Activated CD8-positive, alpha-beta memory T cell treated with anti-CD3 and anti-CD28 coated beads, Interleukin-2, amount 50 U/mL, for 1 hour (primary cell): ENCODE results near the gene UGT1A7.

Source experiments
- DNase-seq: peaks from one replicate; pipeline ENCODE4 v3.0.0-alpha.2; 2020; ENCODE audit errors: extremely low read depth

Gene UGT1A7

GRCh38 chr2:233817995-233818638 lies 136.4 kb downstream of the UGT1A7 start:
- DNase-seq = no peak

GRCh38 chr2:233818639-233819621 lies 137.2 kb downstream of the UGT1A7 start:
- DNase-seq = no peak

- no peak for DNase-seq
These were observed 138.4 kb downstream of the UGT1A7 start for GRCh38 chr2:233819884-233820773.

GRCh38 chr2:233820774-233821105 lies 139.0 kb downstream of the UGT1A7 start:
- no peak for DNase-seq

- no peak for DNase-seq
These were observed 139.5 kb downstream of the UGT1A7 start for GRCh38 chr2:233821196-233821595.

GRCh38 chr2:233821709-233822100 lies 140.0 kb downstream of the UGT1A7 start:
- no peak for DNase-seq

GRCh38 chr2:233822101-233822771 lies 140.5 kb downstream of the UGT1A7 start:
- no peak for DNase-seq
